SK-N-SH treated with all-trans-retinoic acid at 6 μM for 48 hours (cell line): Measurements from ENCODE around the gene TAOK3.

Experiments used
- BACH2 ChIP-seq: fragments of 250-450 bp; sonication (Bioruptor Pico); IDR thresholded peaks from 2 replicates; pipeline ENCODE4 v1.9.0; 2021; ENCODE audit warnings: mild to moderate bottlenecking, borderline replicate concordance
- GLIS3 ChIP-seq: fragments of 250-450 bp; sonication (Bioruptor Pico); IDR thresholded peaks from 2 replicates; pipeline ENCODE4 v1.5.0; 2020; ENCODE audit warnings: mild to moderate bottlenecking, moderate library complexity
- ZFP30 ChIP-seq: fragments of 450-650 bp; formaldehyde crosslinking; IDR thresholded peaks from 2 replicates; pipeline ENCODE4 v1.5.0; 2022; ENCODE audit warnings: mild to moderate bottlenecking, moderate library complexity
- ZNF70 ChIP-seq: fragments of 450-650 bp; formaldehyde crosslinking; IDR thresholded peaks from 2 replicates; pipeline ENCODE4 v1.5.0; 2020; ENCODE audit warnings: mild to moderate bottlenecking, moderate library complexity
- TF ChIP-seq, protein P1 (sequence below): fragments of 250-450 bp; sonication (Bioruptor Pico); IDR thresholded peaks from 2 replicates; pipeline ENCODE4 v1.5.0; 2020; ENCODE audit warnings: mild to moderate bottlenecking, moderate library complexity

GRCh38 chr12:118190266-118190665 lies 182.4 kb downstream of the TAOK3 start:
- TF ChIP-seq, protein P1, sequence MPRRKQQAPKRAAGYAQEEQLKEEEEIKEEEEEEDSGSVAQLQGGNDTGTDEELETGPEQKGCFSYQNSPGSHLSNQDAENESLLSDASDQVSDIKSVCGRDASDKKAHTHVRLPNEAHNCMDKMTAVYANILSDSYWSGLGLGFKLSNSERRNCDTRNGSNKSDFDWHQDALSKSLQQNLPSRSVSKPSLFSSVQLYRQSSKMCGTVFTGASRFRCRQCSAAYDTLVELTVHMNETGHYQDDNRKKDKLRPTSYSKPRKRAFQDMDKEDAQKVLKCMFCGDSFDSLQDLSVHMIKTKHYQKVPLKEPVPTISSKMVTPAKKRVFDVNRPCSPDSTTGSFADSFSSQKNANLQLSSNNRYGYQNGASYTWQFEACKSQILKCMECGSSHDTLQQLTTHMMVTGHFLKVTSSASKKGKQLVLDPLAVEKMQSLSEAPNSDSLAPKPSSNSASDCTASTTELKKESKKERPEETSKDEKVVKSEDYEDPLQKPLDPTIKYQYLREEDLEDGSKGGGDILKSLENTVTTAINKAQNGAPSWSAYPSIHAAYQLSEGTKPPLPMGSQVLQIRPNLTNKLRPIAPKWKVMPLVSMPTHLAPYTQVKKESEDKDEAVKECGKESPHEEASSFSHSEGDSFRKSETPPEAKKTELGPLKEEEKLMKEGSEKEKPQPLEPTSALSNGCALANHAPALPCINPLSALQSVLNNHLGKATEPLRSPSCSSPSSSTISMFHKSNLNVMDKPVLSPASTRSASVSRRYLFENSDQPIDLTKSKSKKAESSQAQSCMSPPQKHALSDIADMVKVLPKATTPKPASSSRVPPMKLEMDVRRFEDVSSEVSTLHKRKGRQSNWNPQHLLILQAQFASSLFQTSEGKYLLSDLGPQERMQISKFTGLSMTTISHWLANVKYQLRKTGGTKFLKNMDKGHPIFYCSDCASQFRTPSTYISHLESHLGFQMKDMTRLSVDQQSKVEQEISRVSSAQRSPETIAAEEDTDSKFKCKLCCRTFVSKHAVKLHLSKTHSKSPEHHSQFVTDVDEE = no peak
- TF ChIP-seq ZFP30 (CRISPR knock-in tag) = no peak
- no peak for TF ChIP-seq BACH2 (CRISPR knock-in tag)
- no peak for TF ChIP-seq ZNF70 (CRISPR knock-in tag)
- no peak for TF ChIP-seq GLIS3 (CRISPR knock-in tag)
